ENCODE data around the gene ANKRD13D.

The ANKRD13D gene

GRCh38 chr11:67351275-67352005 is 62.3 kb downstream of the ANKRD13D start:
- peak overlapping the region; percentile 88 for H3K27ac ChIP-seq
- TF ChIP-seq, protein P1, sequence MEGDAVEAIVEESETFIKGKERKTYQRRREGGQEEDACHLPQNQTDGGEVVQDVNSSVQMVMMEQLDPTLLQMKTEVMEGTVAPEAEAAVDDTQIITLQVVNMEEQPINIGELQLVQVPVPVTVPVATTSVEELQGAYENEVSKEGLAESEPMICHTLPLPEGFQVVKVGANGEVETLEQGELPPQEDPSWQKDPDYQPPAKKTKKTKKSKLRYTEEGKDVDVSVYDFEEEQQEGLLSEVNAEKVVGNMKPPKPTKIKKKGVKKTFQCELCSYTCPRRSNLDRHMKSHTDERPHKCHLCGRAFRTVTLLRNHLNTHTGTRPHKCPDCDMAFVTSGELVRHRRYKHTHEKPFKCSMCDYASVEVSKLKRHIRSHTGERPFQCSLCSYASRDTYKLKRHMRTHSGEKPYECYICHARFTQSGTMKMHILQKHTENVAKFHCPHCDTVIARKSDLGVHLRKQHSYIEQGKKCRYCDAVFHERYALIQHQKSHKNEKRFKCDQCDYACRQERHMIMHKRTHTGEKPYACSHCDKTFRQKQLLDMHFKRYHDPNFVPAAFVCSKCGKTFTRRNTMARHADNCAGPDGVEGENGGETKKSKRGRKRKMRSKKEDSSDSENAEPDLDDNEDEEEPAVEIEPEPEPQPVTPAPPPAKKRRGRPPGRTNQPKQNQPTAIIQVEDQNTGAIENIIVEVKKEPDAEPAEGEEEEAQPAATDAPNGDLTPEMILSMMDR (IDR thresholded peaks at IDR 0.05), result peak; percentile 94
- TF ChIP-seq ZFX (IDR thresholded peaks at IDR 0.05; ENCODE audit: borderline replicate concordance), result no peak
